ENCODE measurements around the gene LPP. TPM values are rescaled to one million over a fixed set of nuclear protein-coding genes. Genes with fewer than 3 reads are reported as not detected.

The LPP gene
- total and polyA plus RNA-seq, 2 of the 13 experiments (the other 11 are each of a cell fraction or from before 2014, with no cell fraction given) = 19.2 to 29.9 TPM

- no peak for TF ChIP-seq IKZF5 (CRISPR knock-in tag; IDR thresholded peaks at IDR 0.05)
- TF ChIP-seq STAT6 (CRISPR knock-in tag; IDR thresholded peaks at IDR 0.05; ENCODE audit: borderline replicate concordance) = no peak
- TF ChIP-seq ZNF280B (CRISPR knock-in tag; IDR thresholded peaks at IDR 0.05; ENCODE audit: borderline replicate concordance) = no peak
- no peak for TF ChIP-seq ZFP91 (CRISPR knock-in tag; IDR thresholded peaks at IDR 0.05; ENCODE audit: borderline replicate concordance)
- no peak for TF ChIP-seq SP1 (IDR thresholded peaks at IDR 0.05)
- TF ChIP-seq SP1 (CRISPR knock-in tag; IDR thresholded peaks at IDR 0.05) = no peak
- TF ChIP-seq ZNF761 (CRISPR knock-in tag; conservative IDR thresholded peaks at IDR 0.05) = no peak
- no peak for TF ChIP-seq ZNF446 (CRISPR knock-in tag; IDR thresholded peaks at IDR 0.05)
- peak; percentile 48; the same call in 1 of the 2 replicates for TF ChIP-seq ARID3A (IDR thresholded peaks at IDR 0.05; ENCODE audit: low read depth, low read length)
- no peak for TF ChIP-seq MIXL1 (CRISPR knock-in tag; IDR thresholded peaks at IDR 0.05)
- TF ChIP-seq ZNF607 (CRISPR knock-in tag; IDR thresholded peaks at IDR 0.05; ENCODE audit: borderline replicate concordance) = no peak
- TF ChIP-seq ATF7 (IDR thresholded peaks at IDR 0.05) = no peak
- no peak for TF ChIP-seq ATF7 (CRISPR knock-in tag; IDR thresholded peaks at IDR 0.05)
- TF ChIP-seq EHMT2 (IDR thresholded peaks at IDR 0.05; ENCODE audit: borderline replicate concordance, low read depth, low read length) = no peak
- TF ChIP-seq ISX (CRISPR knock-in tag; conservative IDR thresholded peaks at IDR 0.05) = no peak
- TF ChIP-seq RELA (CRISPR knock-in tag; IDR thresholded peaks at IDR 0.05) = no peak
- TF ChIP-seq KDM5A (IDR thresholded peaks at IDR 0.05; ENCODE audit: borderline replicate concordance, low read length) = no peak
- no peak for TF ChIP-seq FOXO4 (CRISPR knock-in tag; conservative IDR thresholded peaks at IDR 0.05)
- no peak for TF ChIP-seq REL (CRISPR knock-in tag; conservative IDR thresholded peaks at IDR 0.05)
- TF ChIP-seq GATAD2A (CRISPR knock-in tag; IDR thresholded peaks at IDR 0.05) = peak; percentile 49
- TF ChIP-seq SOX13 (IDR thresholded peaks at IDR 0.05) = no peak
- TF ChIP-seq SOX13 (CRISPR knock-in tag; conservative IDR thresholded peaks at IDR 0.05 in 1 of 2, IDR thresholded peaks at IDR 0.05 in 1 of 2) = peak in 1 of 2 experiments; percentile 50; a peak in 1 of 4 replicates
Observed at GRCh38 chr3:188362405-188362831, 208.5 kb downstream of the LPP start (continued).
